GM13977 (cell line): Measurements from ENCODE around the gene RLBP1.

ENCODE experiments used
- DNase-seq: peaks from one replicate; pipeline ENCODE4 v3.0.0; 2012; ENCODE audit warnings: low spot score
- in situ Hi-C: fragments of 300-500 bp; cut with MboI; formaldehyde crosslinking; loops from one replicate; pipeline ENCODE4 v1.12.0; 2022; ENCODE audit warnings: low sequenced_read_pairs, low pct_unique_long_range_greater_than_20kb, mixed read lengths, inconsistent platforms; ENCODE audit not compliant: unreplicated experiment
- TF ChIP-seq, protein P1 (sequence below): IDR thresholded peaks from 2 replicates; pipeline ENCODE4 v1.5.1; 2012; ENCODE audit warnings: mild to moderate bottlenecking, control low read depth; ENCODE audit not compliant: insufficient read depth; ENCODE audit errors: extremely low read depth, missing control alignments

The RLBP1 gene

DNA sequence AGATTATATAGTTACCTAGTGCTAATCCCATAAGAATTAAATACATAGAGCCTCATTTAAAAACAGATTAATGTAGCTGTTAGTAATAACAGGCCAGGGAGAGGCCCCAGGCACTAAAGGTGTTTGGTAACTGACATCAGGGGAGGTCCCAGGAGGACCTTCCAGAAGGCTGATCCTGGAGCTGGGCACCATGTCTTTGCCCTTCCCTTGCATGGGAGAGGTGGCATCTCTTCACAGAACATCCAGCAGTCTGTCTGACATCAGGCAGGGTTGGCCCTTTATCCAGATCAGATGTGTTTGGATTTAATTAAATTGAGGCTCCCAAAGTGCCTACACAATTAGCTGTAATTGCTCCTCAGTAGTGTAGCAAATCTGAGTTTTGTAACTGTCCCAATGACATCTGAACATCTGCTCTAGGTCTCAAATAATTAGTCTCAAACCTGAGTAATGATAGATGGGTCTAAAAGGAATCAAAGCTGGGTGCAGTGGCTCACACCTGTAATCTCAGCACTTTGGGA is 53.0 kb downstream of the RLBP1 start:
- in situ Hi-C loops: no loop called here
- no peak for DNase-seq
- TF ChIP-seq, protein P1, sequence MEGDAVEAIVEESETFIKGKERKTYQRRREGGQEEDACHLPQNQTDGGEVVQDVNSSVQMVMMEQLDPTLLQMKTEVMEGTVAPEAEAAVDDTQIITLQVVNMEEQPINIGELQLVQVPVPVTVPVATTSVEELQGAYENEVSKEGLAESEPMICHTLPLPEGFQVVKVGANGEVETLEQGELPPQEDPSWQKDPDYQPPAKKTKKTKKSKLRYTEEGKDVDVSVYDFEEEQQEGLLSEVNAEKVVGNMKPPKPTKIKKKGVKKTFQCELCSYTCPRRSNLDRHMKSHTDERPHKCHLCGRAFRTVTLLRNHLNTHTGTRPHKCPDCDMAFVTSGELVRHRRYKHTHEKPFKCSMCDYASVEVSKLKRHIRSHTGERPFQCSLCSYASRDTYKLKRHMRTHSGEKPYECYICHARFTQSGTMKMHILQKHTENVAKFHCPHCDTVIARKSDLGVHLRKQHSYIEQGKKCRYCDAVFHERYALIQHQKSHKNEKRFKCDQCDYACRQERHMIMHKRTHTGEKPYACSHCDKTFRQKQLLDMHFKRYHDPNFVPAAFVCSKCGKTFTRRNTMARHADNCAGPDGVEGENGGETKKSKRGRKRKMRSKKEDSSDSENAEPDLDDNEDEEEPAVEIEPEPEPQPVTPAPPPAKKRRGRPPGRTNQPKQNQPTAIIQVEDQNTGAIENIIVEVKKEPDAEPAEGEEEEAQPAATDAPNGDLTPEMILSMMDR: no peak

DNA sequence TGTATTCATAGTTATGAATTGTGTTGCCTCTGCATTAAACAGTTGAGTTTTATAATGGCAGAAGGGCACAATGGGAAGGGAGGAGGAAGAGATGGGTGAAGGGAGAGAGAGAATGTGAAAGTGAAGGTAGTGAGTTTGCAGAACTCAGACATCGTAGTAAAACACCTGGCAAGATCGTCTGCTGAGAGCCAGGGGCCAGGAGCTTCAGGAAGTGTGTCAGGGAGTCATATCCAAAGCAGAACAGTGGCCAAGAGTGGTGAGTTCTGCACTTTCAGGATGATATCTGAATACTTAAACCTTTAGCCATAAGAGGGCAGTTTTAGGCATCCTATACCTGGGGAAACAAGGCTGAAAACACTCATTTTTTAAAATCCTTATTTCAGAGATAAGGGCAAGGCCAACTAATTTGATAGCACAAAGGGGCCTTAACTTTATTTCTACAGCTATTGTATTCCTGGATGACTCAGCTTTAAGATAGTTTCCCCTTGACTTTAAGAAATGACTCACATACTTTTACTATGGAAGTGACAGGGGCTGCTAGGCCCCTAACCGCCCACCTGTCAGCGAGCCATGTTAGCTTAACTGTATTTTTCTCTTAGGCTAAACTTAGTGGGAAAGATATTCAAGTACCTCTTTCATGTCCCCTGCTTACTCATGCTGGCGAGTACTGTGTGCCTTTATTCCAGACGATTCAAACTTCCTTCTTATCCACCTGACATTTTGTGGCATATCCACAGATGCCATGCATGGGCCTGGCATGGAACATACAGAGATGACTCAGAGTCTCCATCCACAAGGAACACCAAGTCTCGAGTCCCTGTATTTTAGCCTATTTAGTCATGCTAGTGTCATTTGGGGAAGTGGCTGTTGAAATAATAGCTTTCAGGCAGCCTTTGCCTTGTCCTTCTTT is 53.9 kb downstream of the RLBP1 start:
- in situ Hi-C loops: no loop called here
- TF ChIP-seq, protein P1: no peak
- DNase-seq: peak; percentile 36

DNA sequence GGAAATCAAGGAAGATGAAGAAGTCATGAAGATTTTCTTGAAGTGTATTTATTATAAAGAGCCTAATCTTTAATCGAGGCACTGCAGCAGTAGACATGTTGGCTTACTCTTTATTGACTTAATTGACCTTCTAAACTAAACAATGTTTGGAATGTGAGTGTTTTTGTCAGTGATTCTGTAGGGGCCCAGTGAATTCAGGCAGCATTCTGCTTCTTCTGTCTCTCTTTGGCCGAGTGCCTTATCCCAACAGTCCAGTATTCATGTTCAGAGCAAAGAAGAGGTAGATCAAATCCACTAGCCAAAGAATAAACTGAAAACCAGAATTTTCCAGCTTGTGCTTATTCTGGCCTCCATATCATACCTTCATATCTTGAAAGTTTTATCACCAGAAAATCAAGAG is 55.7 kb downstream of the RLBP1 start:
- TF ChIP-seq, protein P1: no peak
- in situ Hi-C loops: no loop called here
- DNase-seq: no peak

DNA sequence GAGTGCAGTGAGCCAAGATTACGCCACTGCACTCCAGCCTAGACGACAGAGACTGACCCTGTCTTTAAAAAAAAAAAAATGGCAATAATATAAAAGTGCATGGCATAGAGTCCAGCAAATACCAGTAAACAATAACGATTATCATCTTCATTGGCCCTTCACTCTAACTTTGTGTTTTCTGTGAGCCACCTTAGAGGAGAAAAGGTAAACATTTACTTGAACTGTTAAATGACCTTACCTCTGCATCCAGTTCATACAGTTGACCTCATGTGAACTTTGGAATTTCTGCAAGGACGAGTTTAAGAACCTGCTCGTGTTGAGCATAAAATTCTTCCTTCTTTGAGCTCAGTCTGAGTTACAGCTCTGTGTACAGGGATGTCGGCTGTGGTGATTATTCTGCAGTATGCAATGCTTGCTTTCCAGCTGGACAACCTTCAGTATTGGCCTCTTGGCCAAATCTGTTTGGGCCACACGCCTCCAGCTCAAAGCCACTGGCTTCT is 56.6 kb downstream of the RLBP1 start:
- TF ChIP-seq, protein P1: no peak
- in situ Hi-C loops: no loop called here
- no peak for DNase-seq

DNA sequence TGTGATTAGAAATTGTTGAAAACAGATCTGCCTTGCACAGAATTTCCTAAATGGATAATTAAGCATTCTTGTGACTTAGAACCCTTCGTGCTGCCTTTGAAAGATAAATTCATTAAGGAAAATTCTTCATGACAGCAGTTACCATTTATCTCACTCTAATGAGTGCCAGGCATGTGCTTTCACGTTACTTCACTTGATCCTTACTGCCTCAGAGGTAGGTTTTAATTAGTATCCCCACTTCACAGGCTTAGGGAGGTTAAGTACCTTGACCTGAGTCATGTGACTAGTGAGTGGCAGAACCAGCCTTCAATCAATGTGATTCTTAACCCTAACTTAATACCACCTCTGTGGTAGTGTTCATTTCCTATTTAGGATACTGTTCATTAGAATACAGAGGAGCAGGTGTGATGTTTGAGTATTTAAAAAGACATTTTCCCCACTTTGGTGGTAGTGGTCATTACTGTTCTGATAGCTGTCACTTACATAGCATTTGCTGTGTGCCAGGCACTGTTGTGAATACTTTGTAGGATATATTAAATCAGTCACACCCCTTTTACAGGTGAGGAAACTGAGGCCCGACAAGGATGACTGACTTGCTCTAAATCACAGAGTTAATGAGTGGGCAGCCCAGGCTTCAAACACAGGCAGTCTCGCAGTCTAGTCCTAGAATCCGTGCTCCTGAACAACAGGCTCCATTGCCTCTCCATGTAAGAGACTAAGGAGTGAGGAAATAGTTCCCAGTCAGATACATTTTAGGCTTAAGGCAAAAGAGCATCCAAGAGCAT is 57.9 kb downstream of the RLBP1 start:
- no peak for DNase-seq
- in situ Hi-C loops: no loop called here
- TF ChIP-seq, protein P1: no peak

DNA sequence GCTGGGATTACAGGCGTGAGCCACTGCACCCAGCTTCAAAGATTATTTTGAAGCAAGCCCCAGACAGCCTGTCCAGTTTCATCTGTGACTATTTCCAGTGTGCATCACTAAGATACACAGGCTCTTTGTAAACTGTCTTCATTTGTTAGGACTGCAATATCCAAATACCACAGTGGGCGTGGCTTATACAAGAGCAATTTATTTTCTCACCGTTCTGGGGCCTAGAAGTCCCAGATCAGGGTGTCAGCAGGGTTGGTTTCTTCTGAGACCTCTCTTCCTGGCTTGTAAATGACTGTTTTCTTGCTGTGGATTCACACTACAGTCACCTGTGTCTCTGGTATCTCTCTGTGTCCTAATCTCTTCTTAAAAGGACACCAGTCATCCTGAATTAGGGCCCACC is 59.7 kb downstream of the RLBP1 start:
- in situ Hi-C loops: no loop called here
- no peak for DNase-seq
- TF ChIP-seq, protein P1: no peak
